HCT116 (cell line): Measurements from ENCODE around the gene DIS3L2.

ENCODE experiments used
- EZH2 ChIP-seq: fragments of 200-600 bp; sonication (generic); IDR thresholded peaks from 2 replicates; pipeline ENCODE4 v1.6.1; 2017; ENCODE audit warnings: antibody characterized with exemption, mixed run types
- POLR2A ChIP-seq: IDR thresholded peaks from 2 replicates; pipeline ENCODE4 v1.7.0; 2011; ENCODE audit warnings: borderline replicate concordance; ENCODE audit not compliant: insufficient read depth, insufficient read length; ENCODE audit errors: extremely low read depth
- POLR2AphosphoS5 ChIP-seq: IDR thresholded peaks from 2 replicates; pipeline ENCODE4 v1.6.1; 2011; ENCODE audit warnings: mild to moderate bottlenecking, low read depth, low read length, moderate library complexity
- SRF ChIP-seq: IDR thresholded peaks from 2 replicates; pipeline ENCODE4 v1.6.1; 2012; ENCODE audit warnings: low read depth
- ZFX ChIP-seq: fragments of 450-650 bp; IDR thresholded peaks from 2 replicates; pipeline ENCODE4 v1.6.1; 2017
- TF ChIP-seq, protein P1 (sequence below), 3 experiments: fragments of 200-600 bp in 1 of 3; sonication (generic) in 1 of 3; IDR thresholded peaks in 2 of 3; conservative IDR thresholded peaks in 1 of 3; 2 replicates each; pipeline ENCODE4 v1.5.1; 2012 to 2017; ENCODE audit warnings: low read depth in 2 of 3, low read length in 2 of 3, antibody characterized with exemption in 1 of 3, borderline replicate concordance in 1 of 3, control low read depth in 1 of 3, mild to moderate bottlenecking in 1 of 3, mixed read lengths in 1 of 3, mixed run types in 1 of 3, moderate library complexity in 1 of 3; ENCODE audit not compliant: insufficient read depth in 1 of 3
- TF ChIP-seq, protein P2 (sequence below): IDR thresholded peaks from 2 replicates; pipeline ENCODE4 v1.6.1; 2012
- TF ChIP-seq, protein P3 (sequence below): IDR thresholded peaks from 2 replicates; pipeline ENCODE4 v1.6.1; 2012; ENCODE audit warnings: low read depth

DNA sequence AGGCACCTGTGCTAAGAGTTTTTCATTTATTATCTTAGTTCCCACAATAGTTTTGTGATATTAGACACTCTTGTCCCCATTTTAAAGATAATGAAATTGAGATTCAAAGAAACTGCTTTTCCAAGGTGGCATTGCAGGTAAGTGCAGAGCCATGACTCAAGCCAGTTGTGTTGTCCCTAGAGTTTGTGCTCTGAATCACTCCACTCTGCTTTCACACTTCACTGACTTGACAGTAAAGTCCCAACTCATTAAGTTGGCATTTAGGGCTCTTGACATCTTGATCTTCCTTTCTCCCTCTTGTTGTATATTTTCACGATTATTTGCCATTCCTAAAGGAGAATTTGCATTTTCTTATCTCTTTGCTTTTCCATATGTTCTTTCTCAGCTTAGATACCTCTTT lies 114.3 kb downstream of the DIS3L2 start:
- TF ChIP-seq EZH2 (no peak), POLR2A (no peak), ZFX (no peak), SRF (no peak), POLR2AphosphoS5 (no peak)
- TF ChIP-seq, protein P1, sequence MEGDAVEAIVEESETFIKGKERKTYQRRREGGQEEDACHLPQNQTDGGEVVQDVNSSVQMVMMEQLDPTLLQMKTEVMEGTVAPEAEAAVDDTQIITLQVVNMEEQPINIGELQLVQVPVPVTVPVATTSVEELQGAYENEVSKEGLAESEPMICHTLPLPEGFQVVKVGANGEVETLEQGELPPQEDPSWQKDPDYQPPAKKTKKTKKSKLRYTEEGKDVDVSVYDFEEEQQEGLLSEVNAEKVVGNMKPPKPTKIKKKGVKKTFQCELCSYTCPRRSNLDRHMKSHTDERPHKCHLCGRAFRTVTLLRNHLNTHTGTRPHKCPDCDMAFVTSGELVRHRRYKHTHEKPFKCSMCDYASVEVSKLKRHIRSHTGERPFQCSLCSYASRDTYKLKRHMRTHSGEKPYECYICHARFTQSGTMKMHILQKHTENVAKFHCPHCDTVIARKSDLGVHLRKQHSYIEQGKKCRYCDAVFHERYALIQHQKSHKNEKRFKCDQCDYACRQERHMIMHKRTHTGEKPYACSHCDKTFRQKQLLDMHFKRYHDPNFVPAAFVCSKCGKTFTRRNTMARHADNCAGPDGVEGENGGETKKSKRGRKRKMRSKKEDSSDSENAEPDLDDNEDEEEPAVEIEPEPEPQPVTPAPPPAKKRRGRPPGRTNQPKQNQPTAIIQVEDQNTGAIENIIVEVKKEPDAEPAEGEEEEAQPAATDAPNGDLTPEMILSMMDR (IDR thresholded peaks at IDR 0.05 in 2 of 3, conservative IDR thresholded peaks at IDR 0.05 in 1 of 3; ENCODE audit: borderline replicate concordance in 1 of 3, insufficient read depth in 1 of 3, low read depth in 2 of 3, low read length in 2 of 3): no peak
- TF ChIP-seq, protein P2, sequence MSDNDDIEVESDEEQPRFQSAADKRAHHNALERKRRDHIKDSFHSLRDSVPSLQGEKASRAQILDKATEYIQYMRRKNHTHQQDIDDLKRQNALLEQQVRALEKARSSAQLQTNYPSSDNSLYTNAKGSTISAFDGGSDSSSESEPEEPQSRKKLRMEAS: no peak
- TF ChIP-seq, protein P3, sequence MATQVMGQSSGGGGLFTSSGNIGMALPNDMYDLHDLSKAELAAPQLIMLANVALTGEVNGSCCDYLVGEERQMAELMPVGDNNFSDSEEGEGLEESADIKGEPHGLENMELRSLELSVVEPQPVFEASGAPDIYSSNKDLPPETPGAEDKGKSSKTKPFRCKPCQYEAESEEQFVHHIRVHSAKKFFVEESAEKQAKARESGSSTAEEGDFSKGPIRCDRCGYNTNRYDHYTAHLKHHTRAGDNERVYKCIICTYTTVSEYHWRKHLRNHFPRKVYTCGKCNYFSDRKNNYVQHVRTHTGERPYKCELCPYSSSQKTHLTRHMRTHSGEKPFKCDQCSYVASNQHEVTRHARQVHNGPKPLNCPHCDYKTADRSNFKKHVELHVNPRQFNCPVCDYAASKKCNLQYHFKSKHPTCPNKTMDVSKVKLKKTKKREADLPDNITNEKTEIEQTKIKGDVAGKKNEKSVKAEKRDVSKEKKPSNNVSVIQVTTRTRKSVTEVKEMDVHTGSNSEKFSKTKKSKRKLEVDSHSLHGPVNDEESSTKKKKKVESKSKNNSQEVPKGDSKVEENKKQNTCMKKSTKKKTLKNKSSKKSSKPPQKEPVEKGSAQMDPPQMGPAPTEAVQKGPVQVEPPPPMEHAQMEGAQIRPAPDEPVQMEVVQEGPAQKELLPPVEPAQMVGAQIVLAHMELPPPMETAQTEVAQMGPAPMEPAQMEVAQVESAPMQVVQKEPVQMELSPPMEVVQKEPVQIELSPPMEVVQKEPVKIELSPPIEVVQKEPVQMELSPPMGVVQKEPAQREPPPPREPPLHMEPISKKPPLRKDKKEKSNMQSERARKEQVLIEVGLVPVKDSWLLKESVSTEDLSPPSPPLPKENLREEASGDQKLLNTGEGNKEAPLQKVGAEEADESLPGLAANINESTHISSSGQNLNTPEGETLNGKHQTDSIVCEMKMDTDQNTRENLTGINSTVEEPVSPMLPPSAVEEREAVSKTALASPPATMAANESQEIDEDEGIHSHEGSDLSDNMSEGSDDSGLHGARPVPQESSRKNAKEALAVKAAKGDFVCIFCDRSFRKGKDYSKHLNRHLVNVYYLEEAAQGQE: no peak
